CD1c-positive myeloid dendritic cell (primary cell): ENCODE data around the gene SLC35A3.

ENCODE experiments used
- DNase-seq: peaks from one replicate; pipeline ENCODE4 v3.0.0-alpha.2; 2016; ENCODE audit errors: extremely low spot score

SLC35A3 gene

DNA sequence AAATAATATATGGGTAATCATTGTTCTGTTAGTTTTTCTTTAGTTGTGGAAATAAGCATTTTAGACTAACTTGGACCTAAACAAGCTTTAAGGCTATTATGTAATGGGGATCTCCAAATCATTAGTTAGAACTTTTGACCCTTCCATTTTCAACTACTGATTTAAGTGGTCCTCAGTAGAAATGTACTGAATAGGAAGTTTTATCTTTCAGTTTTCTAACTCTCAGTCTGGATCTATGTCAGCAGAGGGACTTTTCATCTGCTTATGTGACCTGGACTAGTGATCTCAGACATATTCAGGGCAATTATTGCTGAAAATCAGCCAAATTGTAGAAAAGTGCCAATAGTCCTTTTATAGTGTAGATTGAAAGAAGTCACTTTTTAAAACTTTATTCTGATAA is 106.9 kb downstream of the SLC35A3 start:
- DNase-seq = no peak

DNA sequence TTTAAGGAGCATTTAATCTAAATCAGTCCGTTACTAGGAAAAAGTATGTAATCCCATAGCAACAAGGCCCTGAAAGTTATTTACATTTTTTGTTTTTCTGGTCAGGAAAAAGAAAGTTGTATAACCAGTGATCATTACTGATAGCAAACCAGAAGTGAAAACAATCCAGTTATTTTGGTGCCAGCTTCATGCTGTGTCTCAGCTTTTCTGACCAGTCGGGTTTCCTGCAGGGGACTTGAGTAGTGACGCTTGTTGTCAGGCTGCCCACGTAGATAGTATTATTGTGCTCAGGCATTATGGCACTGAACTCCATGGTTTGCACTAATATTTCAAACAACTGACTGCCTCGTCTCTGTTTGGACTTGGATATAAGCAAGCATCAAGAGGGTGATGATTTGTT is 107.7 kb downstream of the SLC35A3 start:
- DNase-seq = no peak

GRCh38 chr1:100080331-100080730 is 110.5 kb downstream of the SLC35A3 start:
- DNase-seq = no peak
